Neuronal stem cell (in vitro differentiated cells): Measurements from ENCODE around the gene IL15.

Source experiments
- DNase-seq: peaks from one replicate; pipeline ENCODE4 v3.0.0-alpha.2; 2013; ENCODE audit warnings: low spot score
- H2AFZ ChIP-seq: one replicate; pipeline ENCODE4 v1.6.1; 2013; ENCODE audit warnings: mild to moderate bottlenecking, low read length, inconsistent platforms
- H2AK5ac ChIP-seq: 2 replicates; pipeline ENCODE4 v1.6.1; 2013; ENCODE audit warnings: low read depth, mild to moderate bottlenecking, inconsistent platforms, low read length, moderate library complexity, mixed read lengths
- H2BK120ac ChIP-seq: 2 replicates; pipeline ENCODE4 v1.6.1; 2013; ENCODE audit warnings: low read depth, mild to moderate bottlenecking, inconsistent platforms, low read length, moderate library complexity, mixed read lengths
- H2BK12ac ChIP-seq: one replicate; pipeline ENCODE4 v1.6.1; 2013; ENCODE audit warnings: low read length, inconsistent platforms
- H2BK15ac ChIP-seq: 2 replicates; pipeline ENCODE4 v1.6.1; 2013; ENCODE audit warnings: mild to moderate bottlenecking, low read length, inconsistent platforms, mixed read lengths
- H2BK5ac ChIP-seq: one replicate; pipeline ENCODE4 v1.6.1; 2013; ENCODE audit warnings: inconsistent platforms, mild to moderate bottlenecking, low read length, moderate library complexity
- H3K14ac ChIP-seq: one replicate; pipeline ENCODE4 v1.6.1; 2013; ENCODE audit warnings: low read length, inconsistent platforms
- H3K18ac ChIP-seq: 2 replicates; pipeline ENCODE4 v1.6.1; 2013; ENCODE audit warnings: low read length, inconsistent platforms
- H3K23ac ChIP-seq: 2 replicates; pipeline ENCODE4 v1.6.1; 2013; ENCODE audit warnings: low read depth, mild to moderate bottlenecking, mixed read lengths, low read length, inconsistent platforms; ENCODE audit not compliant: poor library complexity
- H3K27ac ChIP-seq: replicated peaks from 3 replicates; pipeline ENCODE4 v1.5.1; 2013; ENCODE audit warnings: low read length, inconsistent platforms
- H3K27me3 ChIP-seq, 3 experiments: 2 replicates each; pipeline ENCODE4 v1.6.1; 2013; ENCODE audit warnings: low read length in 3 of 3, mild to moderate bottlenecking in 2 of 3, inconsistent platforms in 1 of 3, low read depth in 1 of 3, mixed read lengths in 1 of 3, moderate library complexity in 1 of 3; ENCODE audit not compliant: control insufficient read depth in 3 of 3, insufficient read depth in 3 of 3
- H3K36me3 ChIP-seq, 2 donors: replicated peaks in 1 of 2; 2 replicates each; pipeline ENCODE4 v1.6.1; 2013; ENCODE audit warnings: low read length in 2 of 2; ENCODE audit not compliant: control insufficient read depth in 2 of 2, insufficient read depth in 2 of 2
- H3K4ac ChIP-seq: 2 replicates; pipeline ENCODE4 v1.6.1; 2013; ENCODE audit warnings: inconsistent platforms, mild to moderate bottlenecking, low read length, moderate library complexity
- H3K4me1 ChIP-seq, 2 donors: 1 replicate in 1 of 2; 2 replicates in 1 of 2; pipeline ENCODE4 v1.6.1; 2013; ENCODE audit warnings: low read length in 2 of 2, low read depth in 1 of 2; ENCODE audit not compliant: control insufficient read depth in 2 of 2, insufficient read depth in 1 of 2
- H3K4me2 ChIP-seq: one replicate; pipeline ENCODE4 v1.6.1; 2013; ENCODE audit warnings: mild to moderate bottlenecking, low read length, inconsistent platforms; ENCODE audit not compliant: insufficient read depth, poor library complexity, severe bottlenecking
- H3K4me3 ChIP-seq, 2 donors: 2 replicates each; pipeline ENCODE4 v1.5.1; 2013; ENCODE audit warnings: low read length in 2 of 2, mild to moderate bottlenecking in 2 of 2, inconsistent platforms in 1 of 2, moderate library complexity in 1 of 2
- H3K79me1 ChIP-seq: one replicate; pipeline ENCODE4 v1.6.1; 2013; ENCODE audit warnings: low read depth, mild to moderate bottlenecking, inconsistent platforms, low read length, moderate library complexity
- H3K9ac ChIP-seq: one replicate; pipeline ENCODE4 v1.6.1; 2013; ENCODE audit warnings: mild to moderate bottlenecking, low read depth, low read length, inconsistent platforms; ENCODE audit not compliant: poor library complexity
- H3K9me3 ChIP-seq, 2 donors: replicated peaks in 1 of 2; 2 replicates each; pipeline versions ENCODE3 to v1.6.1; 2013; ENCODE audit warnings: low read length in 2 of 2, mild to moderate bottlenecking in 2 of 2, inconsistent platforms in 1 of 2, low read depth in 1 of 2, mixed read lengths in 1 of 2, moderate library complexity in 1 of 2; ENCODE audit not compliant: control insufficient read depth in 2 of 2, insufficient read depth in 1 of 2
- H4K8ac ChIP-seq: one replicate; pipeline ENCODE4 v1.6.1; 2013; ENCODE audit warnings: low read depth, mild to moderate bottlenecking, inconsistent platforms, low read length, moderate library complexity
- H4K91ac ChIP-seq: one replicate; pipeline ENCODE4 v1.6.1; 2013; ENCODE audit warnings: low read length, low read depth, mild to moderate bottlenecking, inconsistent platforms; ENCODE audit not compliant: poor library complexity
- WGBS, 2 donors: extraction: QIAGEN DNeasy Blood & Tissue Kit; methylation state at CpG; one replicate each; pipeline ENCODE4 v1.1.7; 2013; ENCODE audit warnings: missing lambda C conversion rate in 2 of 2, mixed read lengths in 1 of 2; ENCODE audit not compliant: insufficient read length in 2 of 2, insufficient replicate concordance in 1 of 2; ENCODE audit errors: extremely low coverage in 2 of 2; 5-methylcytosine and 5-hydroxymethylcytosine counted together

Gene IL15

DNA sequence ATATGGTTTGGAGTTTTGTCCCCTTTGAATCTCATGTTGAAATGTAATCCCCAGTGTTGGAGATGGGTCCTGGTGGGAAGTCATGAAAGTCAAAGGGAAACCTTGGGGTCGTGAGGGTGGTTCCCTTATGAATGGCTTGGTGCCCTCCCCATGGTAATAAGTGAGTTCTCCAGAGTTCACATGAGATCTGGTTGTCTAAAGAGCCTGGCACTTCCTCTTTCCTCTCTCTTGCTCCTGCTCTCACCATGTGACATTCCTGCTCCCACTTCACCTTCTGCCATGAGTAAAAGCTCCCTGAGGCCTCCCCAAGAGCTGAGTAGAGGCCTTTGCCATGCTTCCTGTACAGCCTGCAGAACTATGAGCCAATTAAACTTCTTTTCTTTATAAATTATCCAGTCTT, 5.5 kb upstream of the IL15 start:
- Histone ChIP-seq H2AK5ac (no peak overlapping the region), H3K9me3 (no peaks in the 10 kb centered on the region)
- no CpG with 5 or more reads among the region's 1 CpG for WGBS, 2 donors

DNA sequence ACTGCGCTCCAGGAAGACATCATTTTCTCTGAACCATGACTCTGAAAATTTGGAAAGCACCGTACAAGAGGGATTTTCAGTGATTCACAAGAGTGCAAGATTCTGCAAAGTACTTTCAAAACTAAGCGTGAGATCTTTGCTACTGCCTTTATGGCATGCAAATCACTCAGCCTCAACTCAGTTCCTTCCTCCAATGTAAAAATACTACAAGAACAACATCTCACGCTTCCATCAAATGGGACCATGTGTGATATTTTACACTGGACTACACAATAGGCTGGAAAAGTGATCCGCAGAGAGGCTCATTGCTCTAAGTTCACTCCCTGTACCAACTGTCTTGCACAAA, 674 bp upstream of the IL15 start:
- Histone ChIP-seq H2BK120ac (no peak overlapping the region), H2BK12ac (no peak overlapping the region), H3K27me3 (peaks cover 11 to 29% (median 22%) of the 10 kb centered on the region in 3 experiments), H3K4ac (no peak overlapping the region), H3K4me3 (no peak overlapping the region), H3K4me2 (peak overlapping the region; percentile 96), H3K18ac (no peak overlapping the region), H3K9me3 (no peaks in the 10 kb centered on the region), H4K91ac (no peak overlapping the region), H3K27ac (no peak overlapping the region), H2AK5ac (no peak overlapping the region), H3K9ac (no peak overlapping the region), H2BK15ac (no peak overlapping the region), H3K79me1 (no peaks in the 10 kb centered on the region), H4K8ac (no peak overlapping the region), H2BK5ac (no peak overlapping the region), H3K14ac (no peak overlapping the region), H2AFZ (peak overlapping the region; percentile 90), H3K23ac (no peak overlapping the region), H3K36me3 (no peaks in the 10 kb centered on the region), H3K4me1 (peaks cover 4% of the 10 kb centered on the region in 2 donors)
- no CpG with 5 or more reads among the region's 5 CpGs for WGBS, 2 donors
- no peak for DNase-seq

More for the DNA sequence above, 5.5 kb upstream of the IL15 start:
- Histone ChIP-seq H3K4ac (no peak overlapping the region), H3K4me3 (no peak overlapping the region), H3K4me1 (no peaks in the 10 kb centered on the region), H2BK12ac (no peak overlapping the region), H4K8ac (no peak overlapping the region), H3K79me1 (no peaks in the 10 kb centered on the region), H4K91ac (no peak overlapping the region), H3K14ac (no peak overlapping the region), H2BK5ac (no peak overlapping the region), H3K27me3 (peaks cover 0 to 6% (median 3%) of the 10 kb centered on the region in 3 experiments), H3K27ac (no peak overlapping the region), H2BK15ac (no peak overlapping the region), H3K4me2 (no peak overlapping the region), H2AFZ (no peak overlapping the region), H3K23ac (no peak overlapping the region), H3K18ac (no peak overlapping the region), H2BK120ac (no peak overlapping the region), H3K9ac (no peak overlapping the region), H3K36me3 (no peaks in the 10 kb centered on the region)
- DNase-seq = no peak

DNA sequence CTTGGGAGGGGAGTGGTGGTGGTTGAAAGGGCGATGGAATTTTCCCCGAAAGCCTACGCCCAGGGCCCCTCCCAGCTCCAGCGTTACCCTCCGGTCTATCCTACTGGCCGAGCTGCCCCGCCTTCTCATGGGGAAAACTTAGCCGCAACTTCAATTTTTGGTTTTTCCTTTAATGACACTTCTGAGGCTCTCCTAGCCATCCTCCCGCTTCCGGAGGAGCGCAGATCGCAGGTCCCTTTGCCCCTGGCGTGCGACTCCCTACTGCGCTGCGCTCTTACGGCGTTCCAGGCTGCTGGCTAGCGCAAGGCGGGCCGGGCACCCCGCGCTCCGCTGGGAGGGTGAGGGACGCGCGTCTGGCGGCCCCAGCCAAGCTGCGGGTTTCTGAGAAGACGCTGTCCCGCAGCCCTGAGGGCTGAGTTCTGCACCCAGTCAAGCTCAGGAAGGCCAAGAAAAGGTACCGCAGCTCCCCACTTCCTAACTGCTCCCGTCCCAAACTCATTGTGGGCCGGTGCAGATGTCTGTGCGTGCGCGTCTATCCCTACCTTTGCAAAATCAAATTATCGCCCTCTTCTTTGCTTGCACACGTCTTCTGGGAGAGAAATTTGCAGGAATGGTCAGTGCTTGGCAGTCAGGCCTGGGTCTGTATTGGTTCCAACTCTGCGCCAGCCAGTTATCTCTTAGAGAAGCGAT, 533 bp downstream of the IL15 start:
- peak overlapping the region; percentile 1 for H3K23ac ChIP-seq
- H2BK12ac ChIP-seq = no peak overlapping the region
- H2BK5ac ChIP-seq = no peak overlapping the region
- H3K4me3 ChIP-seq = peak overlapping the region; percentile 43 to 87
- peaks cover 4% of the 10 kb centered on the region in 2 donors for H3K4me1 ChIP-seq
- no peak overlapping the region for H3K27ac ChIP-seq
- peak overlapping the region; percentile 90 for H2AFZ ChIP-seq
- H2BK15ac ChIP-seq = no peak overlapping the region
- peaks cover 11 to 29% (median 22%) of the 10 kb centered on the region in 3 experiments for H3K27me3 ChIP-seq
- H3K36me3 ChIP-seq = no peaks in the 10 kb centered on the region
- H3K79me1 ChIP-seq = no peaks in the 10 kb centered on the region
- H3K9ac ChIP-seq = peak overlapping the region; percentile 54
- H3K14ac ChIP-seq = no peak overlapping the region
- no peak overlapping the region for H4K91ac ChIP-seq
- no peak overlapping the region for H2BK120ac ChIP-seq
- H3K9me3 ChIP-seq = no peaks in the 10 kb centered on the region
- no peak overlapping the region for H4K8ac ChIP-seq
- no CpG with 5 or more reads among the region's 41 CpGs for WGBS, 2 donors
- DNase-seq = peak; percentile 39
- H2AK5ac ChIP-seq = no peak overlapping the region
- peak overlapping the region; percentile 96 for H3K4me2 ChIP-seq
- H3K4ac ChIP-seq = no peak overlapping the region
- H3K18ac ChIP-seq = peak overlapping the region; percentile 48

DNA sequence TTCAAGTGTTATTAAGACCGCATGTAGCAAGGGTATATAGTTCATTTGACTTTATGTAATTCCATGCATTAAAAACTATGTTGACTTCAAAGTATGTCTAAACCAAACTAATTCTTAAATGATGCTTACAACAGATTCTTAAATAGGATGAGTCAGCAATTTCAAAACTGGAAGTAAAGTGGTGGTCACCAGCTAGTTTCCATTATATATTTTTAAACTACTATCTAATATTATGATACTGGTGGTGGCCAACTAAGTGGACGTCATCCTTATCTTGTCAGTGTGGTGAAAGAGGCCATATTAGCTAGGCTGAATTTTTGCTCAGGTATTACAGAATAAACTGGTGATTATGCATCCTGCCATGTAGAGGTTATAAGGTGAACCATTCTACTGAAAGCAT, 1.2 kb downstream of the IL15 start:
- Histone ChIP-seq H3K14ac (no peak overlapping the region), H3K9ac (no peak overlapping the region), H2AFZ (no peak overlapping the region), H4K8ac (no peak overlapping the region), H2BK15ac (no peak overlapping the region), H2BK12ac (no peak overlapping the region), H3K4me1 (peaks cover 4% of the 10 kb centered on the region in 2 donors), H2AK5ac (no peak overlapping the region), H3K9me3 (no peaks in the 10 kb centered on the region), H3K23ac (no peak overlapping the region), H2BK5ac (no peak overlapping the region), H4K91ac (no peak overlapping the region), H3K4me3 (no peak overlapping the region), H3K4ac (no peak overlapping the region), H3K27ac (no peak overlapping the region), H3K4me2 (no peak overlapping the region), H3K27me3 (peaks cover 11 to 29% (median 22%) of the 10 kb centered on the region in 3 experiments), H2BK120ac (no peak overlapping the region), H3K79me1 (no peaks in the 10 kb centered on the region), H3K36me3 (no peaks in the 10 kb centered on the region), H3K18ac (no peak overlapping the region)
- no CpG with 5 or more reads among the region's 2 CpGs for WGBS, 2 donors
- no peak for DNase-seq
